Measurements from ENCODE around the gene ANAPC15.

DNA sequence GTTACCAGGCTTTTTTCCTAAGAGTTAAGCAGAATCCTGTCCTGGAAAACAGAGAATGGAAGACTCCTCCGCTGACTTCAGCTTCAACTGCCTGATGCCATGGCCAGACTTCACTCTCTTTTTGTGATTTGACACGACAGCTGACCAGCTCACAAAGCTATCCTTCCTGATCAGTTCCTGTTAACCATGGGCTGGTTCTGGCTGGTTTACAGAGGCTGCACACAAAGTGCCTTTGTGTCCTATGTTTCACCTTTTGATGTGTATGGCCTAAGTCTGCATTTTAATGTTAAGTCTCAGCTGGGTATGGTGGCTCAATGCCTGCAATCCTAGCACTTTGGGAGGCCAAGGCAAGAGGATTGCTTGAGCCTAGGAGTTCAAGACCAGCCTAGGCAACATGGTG lies 34.1 kb upstream of the ANAPC15 start:
- TF ChIP-seq POLR2A (IDR thresholded peaks at IDR 0.05; ENCODE audit: low read depth, low read length) (no peak), POLR2AphosphoS5 (IDR thresholded peaks at IDR 0.05; ENCODE audit: low read depth, low read length) (no peak)

Data from GM12892 (cell line).